Liver (tissue), 9 donors: ENCODE results near the gene ZC3H11A. TPM values are rescaled to one million over a fixed set of nuclear protein-coding genes. Genes with fewer than 3 reads are reported as not detected.

ENCODE experiments used
- DNase-seq: peaks from one replicate; pipeline ENCODE4 v3.0.0-alpha.2; 2017; ENCODE audit warnings: low spot score
- H3K27ac ChIP-seq, 2 donors: one replicate each; pipeline ENCODE4 v1.7.0; 2013; ENCODE audit warnings: inconsistent platforms in 2 of 2, low read length in 2 of 2, control low read depth in 1 of 2, low read depth in 1 of 2, mild to moderate bottlenecking in 1 of 2
- H3K27me3 ChIP-seq, 4 donors: one replicate each; pipeline versions ENCODE4 v1.6.1 to v1.7.0; 2013; ENCODE audit warnings: low read length in 3 of 4, inconsistent platforms in 1 of 4, mild to moderate bottlenecking in 1 of 4, moderate library complexity in 1 of 4; ENCODE audit not compliant: control insufficient read depth in 4 of 4, insufficient read depth in 4 of 4
- H3K36me3 ChIP-seq, 4 donors: one replicate each; pipeline versions ENCODE4 v1.6.1 to v1.7.0; 2013; ENCODE audit warnings: low read length in 3 of 4, mild to moderate bottlenecking in 3 of 4, low read depth in 1 of 4, moderate library complexity in 1 of 4; ENCODE audit not compliant: control insufficient read depth in 4 of 4, insufficient read depth in 3 of 4
- H3K4me1 ChIP-seq, 4 donors: one replicate each; pipeline versions ENCODE4 v1.6.1 to v1.7.0; 2013; ENCODE audit warnings: low read length in 3 of 4, mild to moderate bottlenecking in 3 of 4, moderate library complexity in 1 of 4; ENCODE audit not compliant: control insufficient read depth in 4 of 4, insufficient read depth in 4 of 4
- H3K4me3 ChIP-seq, 3 donors: one replicate each; pipeline versions ENCODE4 v1.6.1 to v1.7.0; 2013; ENCODE audit warnings: low read length in 3 of 3, control low read depth in 1 of 3, low read depth in 1 of 3, mild to moderate bottlenecking in 1 of 3
- H3K9ac ChIP-seq, 2 donors: one replicate each; pipeline ENCODE4 v1.7.0; 2013; ENCODE audit warnings: low read length in 2 of 2, mild to moderate bottlenecking in 2 of 2, moderate library complexity in 2 of 2, control low read depth in 1 of 2, low read depth in 1 of 2
- H3K9me3 ChIP-seq, 4 donors: one replicate each; pipeline versions ENCODE4 v1.6.1 to v1.7.0; 2013; ENCODE audit warnings: low read length in 3 of 4; ENCODE audit not compliant: control insufficient read depth in 4 of 4
- ATF3 ChIP-seq: IDR thresholded peaks from 2 replicates; pipeline ENCODE4 v1.6.1; 2016; ENCODE audit warnings: antibody characterized with exemption
- CTCF ChIP-seq: fragments of 150-350 bp; IDR thresholded peaks from 2 replicates; pipeline ENCODE4 v1.5.1; 2017; ENCODE audit warnings: improper control_type of control experiment, low read depth, low read length; ENCODE audit not compliant: missing input control
- EGR1 ChIP-seq, 2 donors: IDR thresholded peaks; 2 replicates each; pipeline ENCODE4 v1.6.1; 2016 to 2018; ENCODE audit warnings: antibody characterized with exemption in 2 of 2, low read depth in 2 of 2
- FOXA1 ChIP-seq: IDR thresholded peaks from 2 replicates; pipeline ENCODE4 v1.6.1; 2016; ENCODE audit warnings: antibody characterized with exemption
- FOXA2 ChIP-seq: IDR thresholded peaks from 2 replicates; pipeline ENCODE4 v1.6.1; 2016; ENCODE audit warnings: antibody characterized with exemption
- GABPA ChIP-seq, 2 donors: IDR thresholded peaks in 1 of 2; conservative IDR thresholded peaks in 1 of 2; 2 replicates each; pipeline ENCODE4 v1.6.1; 2016; ENCODE audit warnings: antibody characterized with exemption in 2 of 2, mild to moderate bottlenecking in 1 of 2, moderate library complexity in 1 of 2
- HNF4A ChIP-seq, 2 donors: conservative IDR thresholded peaks; 2 replicates each; pipeline ENCODE4 v1.6.1; 2016; ENCODE audit warnings: antibody characterized with exemption in 2 of 2, mild to moderate bottlenecking in 2 of 2
- HNF4G ChIP-seq: IDR thresholded peaks from 2 replicates; pipeline ENCODE4 v1.6.1; 2016; ENCODE audit warnings: antibody characterized with exemption
- JUND ChIP-seq, 2 donors: IDR thresholded peaks; 2 replicates each; pipeline ENCODE4 v1.6.1; 2016; ENCODE audit warnings: antibody characterized with exemption in 2 of 2
- MAX ChIP-seq: IDR thresholded peaks from 2 replicates; pipeline ENCODE4 v1.6.1; 2016; ENCODE audit warnings: antibody characterized with exemption
- NR2F2 ChIP-seq: IDR thresholded peaks from 2 replicates; pipeline ENCODE4 v1.6.1; 2016; ENCODE audit warnings: antibody characterized with exemption
- RAD21 ChIP-seq, 2 donors: IDR thresholded peaks; 2 replicates each; pipeline ENCODE4 v1.6.1; 2016; ENCODE audit warnings: antibody characterized with exemption in 2 of 2, mild to moderate bottlenecking in 2 of 2
- REST ChIP-seq: IDR thresholded peaks from 2 replicates; pipeline ENCODE4 v1.6.1; 2016; ENCODE audit warnings: antibody characterized with exemption, mild to moderate bottlenecking
- RXRA ChIP-seq, 2 donors: IDR thresholded peaks; 2 replicates each; pipeline ENCODE4 v1.6.1; 2017 to 2018; ENCODE audit warnings: antibody characterized with exemption in 2 of 2, mild to moderate bottlenecking in 1 of 2
- SP1 ChIP-seq: IDR thresholded peaks from 2 replicates; pipeline ENCODE4 v1.6.1; 2018; ENCODE audit warnings: antibody characterized with exemption, mild to moderate bottlenecking
- TAF1 ChIP-seq: conservative IDR thresholded peaks from 2 replicates; pipeline ENCODE4 v1.6.1; 2016; ENCODE audit warnings: antibody characterized with exemption, mild to moderate bottlenecking
- YY1 ChIP-seq: IDR thresholded peaks from 2 replicates; pipeline ENCODE4 v1.6.1; 2016; ENCODE audit warnings: antibody characterized with exemption, mild to moderate bottlenecking
- ZBTB33 ChIP-seq: IDR thresholded peaks from 2 replicates; pipeline ENCODE4 v1.6.1; 2016; ENCODE audit warnings: antibody characterized with exemption
- WGBS: extraction: QIAGEN DNeasy Blood & Tissue Kit; methylation state at CpG from one replicate; pipeline ENCODE4 v1.1.7; 2013; 5-methylcytosine and 5-hydroxymethylcytosine counted together
- polyA plus RNA-seq, 2 donors: library from polyadenylated mRNA; stranded (reverse) in 1 of 2; unstranded in 1 of 2; fragments of 200-250 nt in 1 of 2; fragments of >200 nt in 1 of 2; fragmentation: Nextera tagmentation in 1 of 2; extraction: Ambion mirVana in 1 of 2; gene quantifications; one replicate each; pipeline versions ENCODE4 v1.2.1 to v1.2.3, GENCODE V29; 2013 to 2015
- total RNA-seq, 2 donors: library from RNA; depleted of rRNA; stranded (reverse); fragments of >200 nt; gene quantifications; one replicate each; pipeline ENCODE4 v1.2.3, GENCODE V29; 2014
- donor health status: healthy.
- donor health status: healthy.
- donor health status: healthy.
- donor health status: healthy.
- donor health status: healthy.

ZC3H11A gene
- total and polyA plus RNA-seq, 4 donors, result 14.9 to 76.8 (median 30.2) TPM

- no peak for DNase-seq
- H3K36me3 ChIP-seq, result peaks cover 1 to 65% (median 50%) of the 10 kb centered on the region in 4 donors
- no peak overlapping the region for H3K27ac ChIP-seq
- no peaks in the 10 kb centered on the region for H3K27me3 ChIP-seq
- H3K4me3 ChIP-seq, result no peak overlapping the region
- 95% methylated on average over 2 of the region's 2 CpGs for WGBS
- no peak for TF ChIP-seq FOXA2
- no peak for TF ChIP-seq ATF3
- no peak for TF ChIP-seq RAD21 (IDR thresholded peaks at IDR 0.05)
- no peak for TF ChIP-seq CTCF
- TF ChIP-seq TAF1, result no peak
- no peak for TF ChIP-seq MAX
- no peak for TF ChIP-seq HNF4A (conservative IDR thresholded peaks at IDR 0.05)
- TF ChIP-seq NR2F2, result no peak
- TF ChIP-seq YY1, result no peak
- TF ChIP-seq EGR1 (IDR thresholded peaks at IDR 0.05; ENCODE audit: low read depth in 2 of 2), result no peak
- no peak for TF ChIP-seq REST
- TF ChIP-seq GABPA (IDR thresholded peaks at IDR 0.05 in 1 of 2, conservative IDR thresholded peaks at IDR 0.05 in 1 of 2), result no peak
- TF ChIP-seq SP1, result no peak
- no peak for TF ChIP-seq RXRA (IDR thresholded peaks at IDR 0.05)
- no peak for TF ChIP-seq FOXA1
- no peak for TF ChIP-seq ZBTB33
- no peak for TF ChIP-seq HNF4G
- TF ChIP-seq JUND (IDR thresholded peaks at IDR 0.05), result no peak
- no peaks in the 10 kb centered on the region for H3K4me1 ChIP-seq
- no peak overlapping the region for H3K9ac ChIP-seq
- H3K9me3 ChIP-seq, result no peaks in the 10 kb centered on the region
Measured at GRCh38 chr1:203826175-203826574, 30.8 kb downstream of the ZC3H11A start.

- no peak for DNase-seq
- no peaks in the 10 kb centered on the region for H3K27me3 ChIP-seq
- H3K9me3 ChIP-seq, result no peaks in the 10 kb centered on the region
- WGBS, result 85% methylated on average over 5 of the region's 5 CpGs
- H3K4me1 ChIP-seq, result no peaks in the 10 kb centered on the region
- H3K4me3 ChIP-seq, result no peak overlapping the region
- peaks cover 4 to 67% (median 46%) of the 10 kb centered on the region in 4 donors for H3K36me3 ChIP-seq
- no peak overlapping the region for H3K9ac ChIP-seq
- H3K27ac ChIP-seq, result no peak overlapping the region
- TF ChIP-seq FOXA1 (no peak), RAD21 (IDR thresholded peaks at IDR 0.05) (no peak)
Measured at GRCh38 chr1:203828002-203828401, 32.6 kb downstream of the ZC3H11A start.
